ENCODE results near the gene SEC14L5.
"Not testable (repeated sequence)": the region's sequence is repeated elsewhere in the genome, so short reads cannot be mapped to it uniquely, and the experiment has no call there.

Gene SEC14L5

GRCh38 chr16:4957720-4958509 is at the start of gene SEC14L5:
Gene SEC14L5 (plus strand): TSS chr16:4958330. CDS start chr16:4959324, 994 bp downstream.
- peak; percentile 95 to 98 (median 96) for DNase-seq

DNA sequence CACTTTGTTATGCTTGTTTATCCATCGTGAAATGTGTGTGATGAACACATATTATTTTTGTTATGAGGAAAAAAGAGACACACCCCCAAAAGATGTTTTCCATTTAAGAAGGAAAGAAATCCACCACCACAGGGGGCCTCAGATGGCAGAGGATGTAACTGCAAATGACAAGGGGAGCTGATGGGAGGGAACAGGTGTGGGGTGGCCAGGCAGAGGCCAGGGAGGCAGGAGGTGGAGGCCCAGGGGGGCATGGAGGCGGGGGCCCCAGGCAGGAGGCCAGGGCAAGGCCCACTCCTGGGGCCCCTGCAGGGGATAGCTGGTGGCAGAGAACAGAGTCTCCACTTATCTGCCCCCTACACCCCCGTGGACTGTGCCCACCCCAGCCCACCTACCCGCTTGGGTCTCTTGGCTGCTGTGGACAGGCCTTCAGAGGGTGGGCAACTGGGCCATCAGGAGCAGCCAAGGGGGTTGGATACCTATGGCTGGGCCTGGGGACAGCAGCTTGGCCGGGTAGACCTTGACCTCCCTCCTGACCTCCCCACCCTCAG is 49.2 kb upstream of the SEC14L5 start:
- DNase-seq: no peak

- DNase-seq: no peak
These were observed 48.3 kb upstream of the SEC14L5 start for GRCh38 chr16:4909825-4910224.

- no peak for DNase-seq
These were observed 47.3 kb upstream of the SEC14L5 start for GRCh38 chr16:4910828-4911227.

DNA sequence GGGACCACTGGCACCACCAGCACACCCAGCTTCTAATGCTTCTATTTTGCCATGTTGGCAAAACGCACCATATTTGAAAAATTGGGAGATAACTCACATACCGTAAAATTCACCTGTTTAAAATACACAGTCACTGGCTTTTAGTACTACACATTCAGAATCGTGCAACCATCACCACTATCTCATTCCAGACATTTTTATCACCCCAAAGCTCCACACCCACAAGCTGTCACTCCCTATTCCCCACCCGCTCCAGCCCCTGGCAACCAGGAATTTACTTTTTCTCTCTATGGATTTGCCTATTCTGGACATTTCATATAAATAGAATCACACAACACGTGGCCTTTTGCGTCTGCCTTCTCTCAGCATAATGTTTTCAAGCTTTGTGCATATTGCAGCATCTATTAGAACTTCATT is 46.2 kb upstream of the SEC14L5 start:
- no peak for DNase-seq

DNA sequence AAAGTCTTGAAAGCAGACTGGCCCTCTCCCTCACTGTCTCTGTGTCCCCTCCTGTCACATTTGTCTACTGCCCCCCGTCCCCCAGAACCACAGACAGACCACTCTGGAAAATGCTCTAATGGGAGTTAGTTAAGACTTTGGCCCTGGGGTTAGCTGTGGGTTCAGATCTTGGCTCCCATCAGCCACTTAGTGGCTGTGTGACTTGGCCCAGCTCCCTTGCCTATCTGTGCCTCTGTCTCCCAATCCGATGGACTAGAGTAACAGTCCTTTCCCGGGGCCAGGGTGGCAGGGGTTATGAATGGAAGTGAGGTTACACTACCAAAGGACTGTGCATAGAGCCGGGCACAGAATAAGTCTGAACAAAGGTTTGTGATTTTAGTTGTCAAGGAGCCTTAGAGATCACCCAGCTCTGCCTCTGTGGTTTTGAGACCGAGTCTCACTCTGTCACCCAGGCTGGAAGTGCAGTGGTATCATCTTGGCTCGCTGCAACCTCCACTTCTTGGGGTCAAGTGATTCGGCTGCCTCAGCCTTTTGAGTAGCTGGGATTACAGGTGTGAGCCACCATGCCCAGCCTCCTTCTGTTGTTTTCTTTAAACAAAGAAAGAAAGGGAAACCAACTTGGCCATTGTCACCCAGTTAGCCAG is 44.9 kb upstream of the SEC14L5 start:
- DNase-seq: no peak

DNA sequence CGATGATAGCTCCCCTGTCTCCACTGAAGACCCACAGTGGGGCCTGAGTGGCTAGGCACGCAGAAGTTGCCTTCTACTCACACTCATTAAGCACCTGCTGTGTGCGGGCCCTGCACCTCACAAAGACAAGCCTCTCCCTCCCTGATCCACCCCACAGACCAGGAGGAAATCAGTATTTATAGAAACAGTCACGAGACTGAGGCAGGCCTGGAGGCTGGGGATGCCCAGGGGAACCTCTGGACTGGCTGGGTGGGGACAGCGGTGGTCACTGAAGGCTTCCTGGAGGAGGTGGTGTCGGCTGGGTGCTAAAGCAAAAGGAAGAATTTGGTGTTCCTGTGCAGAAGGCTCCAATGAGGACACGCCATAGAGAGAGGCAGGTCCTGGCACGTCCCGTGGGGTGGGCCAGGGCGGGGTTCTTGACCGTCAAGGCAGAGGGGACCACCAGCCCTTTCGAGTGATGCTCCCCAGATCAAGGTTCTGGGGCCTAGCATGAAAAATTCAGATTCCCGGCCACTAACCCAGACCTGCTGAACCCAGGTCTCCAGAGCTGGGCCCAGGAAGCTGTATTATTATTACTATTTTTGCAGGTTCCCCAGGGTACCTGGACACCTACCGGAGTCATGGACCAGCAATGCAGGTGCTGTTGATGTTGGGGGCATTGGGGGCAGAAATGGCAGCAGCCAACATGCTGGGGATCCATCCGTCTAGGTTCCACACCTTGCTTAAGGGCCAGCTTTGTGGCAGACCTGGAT is 44.2 kb upstream of the SEC14L5 start:
- DNase-seq: no peak

DNA sequence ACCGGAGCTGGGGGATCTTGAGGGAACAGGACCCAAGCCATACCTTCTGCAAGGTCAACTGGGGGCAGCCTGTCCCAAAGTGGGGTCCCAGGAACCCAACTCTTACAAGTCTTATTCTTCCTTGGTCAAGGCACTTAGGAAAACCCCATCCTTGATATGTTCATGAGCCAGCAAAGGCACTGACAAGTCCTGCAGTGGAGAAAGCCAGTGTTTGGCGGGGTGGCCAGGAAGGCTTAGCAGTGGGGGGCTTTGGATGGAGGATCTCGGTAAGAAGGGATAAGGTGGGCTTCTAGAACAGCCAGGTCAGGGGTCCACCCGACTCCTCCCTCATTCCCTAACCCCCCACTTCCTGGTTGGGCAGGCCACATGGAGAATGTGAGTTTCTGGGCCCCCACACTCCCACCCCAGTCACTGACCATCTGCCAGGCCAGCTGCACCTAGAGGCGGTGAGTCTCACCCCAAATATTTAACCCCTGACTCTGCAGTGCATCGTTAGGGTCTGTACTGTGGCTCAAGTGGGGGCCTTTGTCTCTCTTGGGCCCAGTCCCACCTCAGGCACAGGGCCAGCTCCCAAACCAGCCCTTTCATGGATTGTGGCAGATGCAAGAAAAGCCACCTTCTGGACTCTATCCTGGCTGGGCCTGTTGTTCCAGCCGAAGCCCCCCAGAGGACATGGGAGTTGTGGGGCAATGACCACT is 43.5 kb upstream of the SEC14L5 start:
- no peak for DNase-seq

DNA sequence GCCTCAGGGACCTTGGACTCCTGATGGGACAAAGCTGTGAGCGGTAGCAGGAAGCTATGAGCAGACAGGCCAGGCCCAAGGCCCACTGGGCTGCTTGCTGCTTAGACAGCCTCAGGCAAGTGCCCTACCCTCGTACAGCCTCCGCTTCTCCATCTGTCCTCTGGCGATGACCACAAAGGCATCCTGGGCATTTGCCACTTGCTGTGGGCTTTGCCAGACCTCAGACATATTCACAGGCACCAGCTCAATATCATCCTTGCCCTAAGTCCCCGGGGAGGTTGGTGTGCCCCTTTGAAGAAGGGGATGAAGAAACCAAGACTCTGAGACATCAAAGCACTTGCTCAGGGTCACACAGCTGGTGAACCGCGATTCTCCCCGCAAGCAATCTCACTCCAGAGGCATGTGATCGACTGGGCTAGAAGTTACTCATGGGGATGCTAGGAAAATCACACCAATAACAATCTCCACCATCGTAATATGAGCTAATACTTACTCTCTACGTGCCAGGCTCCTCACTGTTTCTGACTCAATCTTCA is 42.8 kb upstream of the SEC14L5 start:
- DNase-seq: no peak

DNA sequence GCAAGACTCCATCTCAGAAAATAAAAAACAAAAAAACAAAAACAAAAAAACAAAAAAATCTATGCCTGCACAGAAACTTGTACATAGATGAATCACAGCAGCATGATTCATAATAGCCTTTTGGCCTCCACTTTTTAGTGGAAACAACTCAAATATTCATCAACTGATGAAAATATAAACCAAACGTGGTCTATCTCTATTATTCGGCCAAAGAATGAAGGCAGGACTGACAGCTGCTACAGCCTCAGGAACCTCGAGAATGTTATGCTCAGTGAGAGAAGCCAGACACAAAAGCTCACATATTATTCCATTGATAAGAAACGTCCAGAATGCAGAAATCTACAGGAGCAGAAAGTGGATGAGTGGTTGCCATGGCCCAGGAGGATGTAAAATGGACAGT is 41.0 kb upstream of the SEC14L5 start:
- DNase-seq: no peak

- DNase-seq: peak in 1 of 3 experiments; percentile 8
These were observed 39.3 kb upstream of the SEC14L5 start for GRCh38 chr16:4918781-4919251.

DNA sequence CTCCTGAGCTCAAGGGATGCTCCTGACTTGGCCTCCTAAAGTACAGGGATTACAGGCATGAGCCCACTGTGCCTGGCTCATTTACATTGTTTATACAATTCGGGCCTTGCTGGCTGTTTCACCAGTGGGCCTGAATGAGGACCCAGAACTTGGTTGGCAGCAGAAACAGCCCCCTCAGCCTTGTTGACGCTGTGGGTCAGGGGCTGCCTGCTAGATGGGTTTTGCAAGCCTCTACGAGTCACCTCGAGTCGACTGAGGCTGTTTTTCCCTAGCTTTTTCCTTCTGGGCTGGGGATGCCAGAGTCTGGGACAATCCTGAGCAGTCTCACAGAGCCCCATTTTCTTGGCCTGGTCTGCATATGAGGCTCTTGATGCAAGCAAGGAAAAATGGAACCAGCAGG is 37.3 kb upstream of the SEC14L5 start:
- DNase-seq: no peak

DNA sequence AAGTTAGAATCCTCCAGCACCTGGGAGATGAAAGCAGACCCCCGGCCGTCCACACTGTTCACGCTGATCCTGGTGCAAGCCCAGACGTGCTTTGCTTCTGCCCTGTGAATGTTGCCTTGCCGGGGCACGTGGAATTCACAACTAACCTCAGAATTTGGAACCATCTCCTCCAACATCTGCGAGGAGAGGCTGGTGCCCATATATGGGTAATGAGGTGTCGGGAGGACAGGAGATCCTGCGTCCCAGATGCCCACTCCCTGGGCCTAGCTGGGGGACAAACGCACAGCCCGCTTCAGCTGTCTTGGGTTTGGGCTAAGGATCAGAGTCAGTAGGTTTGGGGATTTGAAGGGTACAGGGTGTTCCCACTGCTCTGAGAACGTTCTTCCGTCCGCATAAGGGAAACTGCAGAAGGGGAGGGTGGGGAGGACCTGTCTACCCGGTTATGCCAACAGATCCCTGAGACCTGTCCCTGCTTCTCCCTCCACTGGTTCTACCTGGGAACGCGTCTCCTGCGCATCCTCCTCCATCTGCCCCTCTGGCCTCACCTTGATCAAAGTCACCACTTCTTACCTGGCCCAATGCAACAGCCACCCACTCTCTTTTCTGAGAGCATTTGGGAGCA is 35.3 kb upstream of the SEC14L5 start:
- no peak for DNase-seq

GRCh38 chr16:4923853-4924252 is 34.3 kb upstream of the SEC14L5 start:
- no peak for DNase-seq

- no peak for DNase-seq
These were observed 33.4 kb upstream of the SEC14L5 start for GRCh38 chr16:4924593-4925292.

DNA sequence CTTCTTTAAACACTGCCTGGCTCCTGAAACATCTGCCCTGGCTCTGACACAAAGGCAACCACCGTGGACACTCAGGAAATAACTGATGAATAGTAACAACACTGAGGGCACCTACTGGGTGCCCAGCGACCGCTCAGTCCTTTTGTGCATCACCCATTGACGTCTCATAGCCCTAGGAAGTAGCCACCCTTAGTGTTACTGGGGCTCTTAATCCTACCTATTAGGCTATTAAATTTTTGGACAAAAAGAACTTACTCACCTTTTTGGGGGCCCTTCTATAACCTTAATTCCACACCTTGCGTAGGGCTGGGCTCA is 32.9 kb upstream of the SEC14L5 start:
- no peak for DNase-seq

- DNase-seq: no peak
These were observed 32.3 kb upstream of the SEC14L5 start for GRCh38 chr16:4925791-4926190.

GRCh38 chr16:4926928-4927327 is 31.2 kb upstream of the SEC14L5 start:
- DNase-seq: no peak

DNA sequence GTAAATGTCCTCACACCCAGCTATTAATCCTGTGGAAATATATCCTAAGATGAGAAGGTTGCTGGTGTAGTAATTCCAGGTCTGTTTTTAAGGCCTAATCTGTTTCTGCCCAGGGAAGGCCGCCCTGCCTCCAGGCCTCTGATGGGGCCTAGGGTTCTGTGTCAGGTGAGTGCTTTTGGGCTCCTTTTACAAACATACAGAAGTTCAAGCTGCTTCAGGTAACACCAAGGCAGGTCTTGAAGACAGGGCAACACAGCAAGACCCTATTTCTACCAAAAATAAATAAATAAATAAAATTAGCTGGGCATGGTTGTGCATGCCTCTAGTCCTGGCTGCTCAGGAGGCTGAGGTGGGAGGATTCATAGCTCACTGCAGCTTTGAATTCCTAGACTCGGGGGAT is 30.5 kb upstream of the SEC14L5 start:
- DNase-seq: no peak

GRCh38 chr16:4928227-4928626 is 29.9 kb upstream of the SEC14L5 start:
- no peak for DNase-seq

GRCh38 chr16:4929619-4930018 is 28.5 kb upstream of the SEC14L5 start:
- DNase-seq: not testable (repeated sequence)
